HEK293 (cell line): Measurements from ENCODE around the gene TSKU.

Experiments
- CTCF ChIA-PET: fragments of 350-600 bp; formaldehyde crosslinking; extraction: SDS; loops from one replicate; lab custom pipeline; 2021; ENCODE audit warnings: antibody characterized with exemption; lab: Yijun Ruan, JAX
- POLR2A ChIA-PET: fragments of 300-600 bp; formaldehyde crosslinking; extraction: SDS; loops from one replicate; lab custom pipeline; 2020; ENCODE audit warnings: antibody characterized with exemption, inconsistent platforms; lab: Yijun Ruan, JAX
- H3K27ac ChIP-seq: fragments of 200-500 bp; sonication (Bioruptor generic); 2 replicates; pipeline ENCODE4 v1.5.1; 2014; ENCODE audit warnings: low read depth, low read length, control low read depth, inconsistent platforms; ENCODE audit errors: extremely low read depth
- H3K36me3 ChIP-seq, 2 experiments: fragments of 200-500 bp in 1 of 2; sonication (Bioruptor generic) in 1 of 2; 1 replicate in 1 of 2; 2 replicates in 1 of 2; pipeline ENCODE4 v1.5.1; 2014 to 2017; ENCODE audit warnings: inconsistent platforms in 2 of 2, low read length in 2 of 2; ENCODE audit not compliant: control insufficient read depth in 2 of 2, insufficient read depth in 1 of 2
- H3K4me1 ChIP-seq: fragments of 200-500 bp; sonication (Bioruptor generic); 2 replicates; pipeline ENCODE4 v1.5.1; 2014; ENCODE audit warnings: mild to moderate bottlenecking, low read length, inconsistent platforms; ENCODE audit not compliant: control insufficient read depth, insufficient read depth
- H3K4me3 ChIP-seq: 2 replicates; pipeline ENCODE4 v1.5.1; 2011; ENCODE audit warnings: low read depth, mild to moderate bottlenecking, control low read depth, low read length, moderate library complexity
- H3K9me3 ChIP-seq: fragments of 200-500 bp; sonication (Bioruptor generic); 2 replicates; pipeline ENCODE4 v1.5.1; 2014; ENCODE audit warnings: low read depth, low read length, inconsistent platforms; ENCODE audit not compliant: control insufficient read depth, insufficient read depth
- FEZF1 ChIP-seq: fragments of 450-650 bp; formaldehyde crosslinking; IDR thresholded peaks from 2 replicates; pipeline ENCODE4 v1.5.1; 2016; ENCODE audit warnings: missing biosample characterization, missing genetic modification characterization
- HOXC10 ChIP-seq: sonication (generic); formaldehyde crosslinking; IDR thresholded peaks from 2 replicates; pipeline ENCODE4 v1.8.1; 2023; ENCODE audit warnings: mild to moderate bottlenecking, missing genetic modification reagents
- OSR2 ChIP-seq: fragments of 450-650 bp; formaldehyde crosslinking; IDR thresholded peaks from 2 replicates; pipeline ENCODE4 v1.5.1; 2016; ENCODE audit warnings: missing biosample characterization, missing genetic modification characterization
- OVOL3 ChIP-seq: fragments of 450-650 bp; formaldehyde crosslinking; IDR thresholded peaks from 2 replicates; pipeline ENCODE4 v1.5.1; 2016; ENCODE audit warnings: missing biosample characterization, missing genetic modification characterization
- ZNF16 ChIP-seq: fragments of 450-650 bp; formaldehyde crosslinking; IDR thresholded peaks from 2 replicates; pipeline ENCODE4 v1.5.1; 2016; ENCODE audit warnings: low read depth, missing biosample characterization, missing genetic modification characterization
- ZNF2 ChIP-seq: fragments of 450-650 bp; formaldehyde crosslinking; IDR thresholded peaks from 2 replicates; pipeline ENCODE4 v1.5.1; 2016; ENCODE audit warnings: missing biosample characterization, missing genetic modification characterization
- ZNF221 ChIP-seq: fragments of 450-650 bp; formaldehyde crosslinking; IDR thresholded peaks from 2 replicates; pipeline ENCODE4 v1.5.1; 2017; ENCODE audit warnings: missing biosample characterization, missing genetic modification characterization, borderline replicate concordance
- ZNF311 ChIP-seq: fragments of 450-650 bp; formaldehyde crosslinking; IDR thresholded peaks from 2 replicates; pipeline ENCODE4 v1.5.1; 2017; ENCODE audit warnings: missing biosample characterization, missing genetic modification characterization, borderline replicate concordance
- ZNF391 ChIP-seq: fragments of 450-650 bp; formaldehyde crosslinking; IDR thresholded peaks from 2 replicates; pipeline ENCODE4 v1.5.1; 2016; ENCODE audit warnings: low read depth, missing biosample characterization, missing genetic modification characterization, borderline replicate concordance
- ZNF48 ChIP-seq: fragments of 450-650 bp; formaldehyde crosslinking; IDR thresholded peaks from 2 replicates; pipeline ENCODE4 v1.5.1; 2016; ENCODE audit warnings: missing biosample characterization, missing genetic modification characterization
- ZNF701 ChIP-seq: fragments of 450-650 bp; formaldehyde crosslinking; IDR thresholded peaks from 2 replicates; pipeline ENCODE4 v1.5.1; 2016; ENCODE audit warnings: missing biosample characterization, missing genetic modification characterization
- ZNF76 ChIP-seq: fragments of 450-650 bp; formaldehyde crosslinking; IDR thresholded peaks from 2 replicates; pipeline ENCODE4; 2016; ENCODE audit warnings: low read depth, missing biosample characterization, missing genetic modification characterization, borderline replicate concordance
- ZNF830 ChIP-seq: fragments of 450-650 bp; IDR thresholded peaks from 2 replicates; pipeline ENCODE4 v1.5.0; 2018; ENCODE audit warnings: missing biosample characterization, missing genetic modification characterization, low read depth, mild to moderate bottlenecking, moderate library complexity
- ZSCAN23 ChIP-seq: fragments of 450-650 bp; formaldehyde crosslinking; IDR thresholded peaks from 2 replicates; pipeline ENCODE4 v1.5.1; 2016; ENCODE audit warnings: missing biosample characterization, missing genetic modification characterization
- ZXDB ChIP-seq: fragments of 450-650 bp; formaldehyde crosslinking; IDR thresholded peaks from 2 replicates; pipeline ENCODE4 v1.5.1; 2016; ENCODE audit warnings: missing biosample characterization, missing genetic modification characterization
- TF ChIP-seq, protein P1 (sequence below): fragments of 450-650 bp; formaldehyde crosslinking; IDR thresholded peaks from 2 replicates; pipeline ENCODE4 v1.5.1; 2017; ENCODE audit warnings: missing biosample characterization, missing genetic modification characterization
- TF ChIP-seq, protein P2 (sequence below): fragments of 450-650 bp; formaldehyde crosslinking; IDR thresholded peaks from 2 replicates; pipeline ENCODE4 v1.5.1; 2017; ENCODE audit warnings: missing biosample characterization, mild to moderate bottlenecking, missing genetic modification characterization, moderate library complexity
- TF ChIP-seq, protein P3 (sequence below): fragments of 450-650 bp; formaldehyde crosslinking; conservative IDR thresholded peaks from 2 replicates; pipeline ENCODE4 v1.5.1; 2016; ENCODE audit warnings: low read depth, missing biosample characterization, missing genetic modification characterization
- TF ChIP-seq, protein P4 (sequence below): fragments of 450-650 bp; formaldehyde crosslinking; IDR thresholded peaks from 2 replicates; pipeline ENCODE4 v1.5.1; 2016; ENCODE audit warnings: missing biosample characterization, missing genetic modification characterization
- TF ChIP-seq, protein P5 (sequence below): fragments of 450-650 bp; formaldehyde crosslinking; IDR thresholded peaks from 2 replicates; pipeline ENCODE4 v1.5.1; 2016; ENCODE audit warnings: missing biosample characterization, missing genetic modification characterization

TSKU gene

DNA sequence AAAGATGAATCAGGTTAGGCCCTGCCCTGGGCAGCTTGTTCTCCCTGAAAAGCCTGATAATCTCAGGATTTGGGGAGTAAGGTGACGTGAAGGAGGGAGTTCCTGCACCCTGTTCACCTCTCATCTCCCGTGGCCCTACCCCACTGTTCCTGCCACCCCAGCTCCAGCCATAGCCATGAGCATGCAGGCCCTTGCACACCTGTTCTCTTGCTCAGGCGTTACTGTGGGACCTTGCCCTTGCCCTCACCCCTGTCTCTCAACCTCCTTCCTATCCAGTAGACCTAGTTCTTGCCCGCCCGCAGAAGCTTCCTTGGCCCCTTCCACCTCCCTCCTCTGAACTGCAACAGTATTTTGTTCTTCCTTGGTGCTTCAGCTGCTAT is 15.0 kb downstream of the TSKU start (continued):
- TF ChIP-seq, protein P1, sequence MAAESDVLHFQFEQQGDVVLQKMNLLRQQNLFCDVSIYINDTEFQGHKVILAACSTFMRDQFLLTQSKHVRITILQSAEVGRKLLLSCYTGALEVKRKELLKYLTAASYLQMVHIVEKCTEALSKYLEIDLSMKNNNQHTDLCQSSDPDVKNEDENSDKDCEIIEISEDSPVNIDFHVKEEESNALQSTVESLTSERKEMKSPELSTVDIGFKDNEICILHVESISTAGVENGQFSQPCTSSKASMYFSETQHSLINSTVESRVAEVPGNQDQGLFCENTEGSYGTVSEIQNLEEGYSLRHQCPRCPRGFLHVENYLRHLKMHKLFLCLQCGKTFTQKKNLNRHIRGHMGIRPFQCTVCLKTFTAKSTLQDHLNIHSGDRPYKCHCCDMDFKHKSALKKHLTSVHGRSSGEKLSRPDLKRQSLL (tag by site-specific recombination) = no peak
- TF ChIP-seq ZXDB (tag by site-specific recombination) (no peak), ZNF48 (tag by site-specific recombination) (no peak), ZNF2 (no peak), ZNF76 (tag by site-specific recombination) (no peak), ZSCAN23 (no peak)
- TF ChIP-seq, protein P2, sequence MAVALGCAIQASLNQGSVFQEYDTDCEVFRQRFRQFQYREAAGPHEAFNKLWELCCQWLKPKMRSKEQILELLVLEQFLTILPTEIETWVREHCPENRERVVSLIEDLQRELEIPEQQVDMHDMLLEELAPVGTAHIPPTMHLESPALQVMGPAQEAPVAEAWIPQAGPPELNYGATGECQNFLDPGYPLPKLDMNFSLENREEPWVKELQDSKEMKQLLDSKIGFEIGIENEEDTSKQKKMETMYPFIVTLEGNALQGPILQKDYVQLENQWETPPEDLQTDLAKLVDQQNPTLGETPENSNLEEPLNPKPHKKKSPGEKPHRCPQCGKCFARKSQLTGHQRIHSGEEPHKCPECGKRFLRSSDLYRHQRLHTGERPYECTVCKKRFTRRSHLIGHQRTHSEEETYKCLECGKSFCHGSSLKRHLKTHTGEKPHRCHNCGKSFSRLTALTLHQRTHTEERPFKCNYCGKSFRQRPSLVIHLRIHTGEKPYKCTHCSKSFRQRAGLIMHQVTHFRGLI = no peak
- TF ChIP-seq, protein P3, sequence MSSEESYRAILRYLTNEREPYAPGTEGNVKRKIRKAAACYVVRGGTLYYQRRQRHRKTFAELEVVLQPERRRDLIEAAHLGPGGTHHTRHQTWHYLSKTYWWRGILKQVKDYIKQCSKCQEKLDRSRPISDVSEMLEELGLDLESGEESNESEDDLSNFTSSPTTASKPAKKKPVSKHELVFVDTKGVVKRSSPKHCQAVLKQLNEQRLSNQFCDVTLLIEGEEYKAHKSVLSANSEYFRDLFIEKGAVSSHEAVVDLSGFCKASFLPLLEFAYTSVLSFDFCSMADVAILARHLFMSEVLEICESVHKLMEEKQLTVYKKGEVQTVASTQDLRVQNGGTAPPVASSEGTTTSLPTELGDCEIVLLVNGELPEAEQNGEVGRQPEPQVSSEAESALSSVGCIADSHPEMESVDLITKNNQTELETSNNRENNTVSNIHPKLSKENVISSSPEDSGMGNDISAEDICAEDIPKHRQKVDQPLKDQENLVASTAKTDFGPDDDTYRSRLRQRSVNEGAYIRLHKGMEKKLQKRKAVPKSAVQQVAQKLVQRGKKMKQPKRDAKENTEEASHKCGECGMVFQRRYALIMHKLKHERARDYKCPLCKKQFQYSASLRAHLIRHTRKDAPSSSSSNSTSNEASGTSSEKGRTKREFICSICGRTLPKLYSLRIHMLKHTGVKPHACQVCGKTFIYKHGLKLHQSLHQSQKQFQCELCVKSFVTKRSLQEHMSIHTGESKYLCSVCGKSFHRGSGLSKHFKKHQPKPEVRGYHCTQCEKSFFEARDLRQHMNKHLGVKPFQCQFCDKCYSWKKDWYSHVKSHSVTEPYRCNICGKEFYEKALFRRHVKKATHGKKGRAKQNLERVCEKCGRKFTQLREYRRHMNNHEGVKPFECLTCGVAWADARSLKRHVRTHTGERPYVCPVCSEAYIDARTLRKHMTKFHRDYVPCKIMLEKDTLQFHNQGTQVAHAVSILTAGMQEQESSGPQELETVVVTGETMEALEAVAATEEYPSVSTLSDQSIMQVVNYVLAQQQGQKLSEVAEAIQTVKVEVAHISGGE (tag by site-specific recombination) = no peak

DNA sequence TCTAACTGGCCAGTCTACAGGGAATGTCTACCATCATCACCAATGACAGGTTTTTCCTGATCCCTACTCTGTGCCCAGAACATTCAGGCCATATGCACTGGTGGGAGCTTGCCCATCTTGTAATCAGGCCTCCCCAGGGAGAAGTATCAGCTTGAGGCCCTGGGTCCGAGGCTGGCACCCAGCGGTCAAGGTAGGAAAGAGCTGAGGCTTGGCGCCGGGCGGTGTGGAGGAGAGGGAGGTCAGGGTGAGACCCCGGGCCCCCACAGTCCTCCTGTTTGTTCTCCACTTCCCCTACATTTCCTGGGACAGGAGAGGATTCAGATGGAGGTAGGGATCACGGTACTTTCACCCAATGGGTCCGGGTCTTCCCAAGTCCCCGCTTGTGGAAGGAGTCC is 15.5 kb downstream of the TSKU start:
- H3K27ac ChIP-seq = no peak overlapping the region
- CTCF ChIA-PET = interaction anchor here (0.5 to 7.1 kb wide), 13 partner anchors 10 to 621 kb away, joined by 3 to 99 read pairs (median 4); no protein-coding TSS in a partner anchor
- H3K9me3 ChIP-seq = no peaks in the 10 kb centered on the region
- H3K4me1 ChIP-seq = 0 out of 2 replicates have a peak, but pooled peaks cover 5% of the 10 kb centered on the region
- no peak overlapping the region for H3K4me3 ChIP-seq
- POLR2A ChIA-PET = interaction anchor here (0.6 kb wide), 1 partner anchor 85 kb away, joined by 3 read pairs; no protein-coding TSS in a partner anchor
- TF ChIP-seq, protein P4, sequence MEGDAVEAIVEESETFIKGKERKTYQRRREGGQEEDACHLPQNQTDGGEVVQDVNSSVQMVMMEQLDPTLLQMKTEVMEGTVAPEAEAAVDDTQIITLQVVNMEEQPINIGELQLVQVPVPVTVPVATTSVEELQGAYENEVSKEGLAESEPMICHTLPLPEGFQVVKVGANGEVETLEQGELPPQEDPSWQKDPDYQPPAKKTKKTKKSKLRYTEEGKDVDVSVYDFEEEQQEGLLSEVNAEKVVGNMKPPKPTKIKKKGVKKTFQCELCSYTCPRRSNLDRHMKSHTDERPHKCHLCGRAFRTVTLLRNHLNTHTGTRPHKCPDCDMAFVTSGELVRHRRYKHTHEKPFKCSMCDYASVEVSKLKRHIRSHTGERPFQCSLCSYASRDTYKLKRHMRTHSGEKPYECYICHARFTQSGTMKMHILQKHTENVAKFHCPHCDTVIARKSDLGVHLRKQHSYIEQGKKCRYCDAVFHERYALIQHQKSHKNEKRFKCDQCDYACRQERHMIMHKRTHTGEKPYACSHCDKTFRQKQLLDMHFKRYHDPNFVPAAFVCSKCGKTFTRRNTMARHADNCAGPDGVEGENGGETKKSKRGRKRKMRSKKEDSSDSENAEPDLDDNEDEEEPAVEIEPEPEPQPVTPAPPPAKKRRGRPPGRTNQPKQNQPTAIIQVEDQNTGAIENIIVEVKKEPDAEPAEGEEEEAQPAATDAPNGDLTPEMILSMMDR (tag by site-specific recombination) = no peak
- TF ChIP-seq ZNF391 (tag by site-specific recombination) = no peak
- TF ChIP-seq FEZF1 (tag by site-specific recombination) = no peak
- TF ChIP-seq OVOL3 (tag by site-specific recombination) = no peak
- no peak for TF ChIP-seq ZNF48 (tag by site-specific recombination)
- no peak for TF ChIP-seq HOXC10
- TF ChIP-seq ZNF701 (tag by site-specific recombination) = no peak
- TF ChIP-seq, protein P5, sequence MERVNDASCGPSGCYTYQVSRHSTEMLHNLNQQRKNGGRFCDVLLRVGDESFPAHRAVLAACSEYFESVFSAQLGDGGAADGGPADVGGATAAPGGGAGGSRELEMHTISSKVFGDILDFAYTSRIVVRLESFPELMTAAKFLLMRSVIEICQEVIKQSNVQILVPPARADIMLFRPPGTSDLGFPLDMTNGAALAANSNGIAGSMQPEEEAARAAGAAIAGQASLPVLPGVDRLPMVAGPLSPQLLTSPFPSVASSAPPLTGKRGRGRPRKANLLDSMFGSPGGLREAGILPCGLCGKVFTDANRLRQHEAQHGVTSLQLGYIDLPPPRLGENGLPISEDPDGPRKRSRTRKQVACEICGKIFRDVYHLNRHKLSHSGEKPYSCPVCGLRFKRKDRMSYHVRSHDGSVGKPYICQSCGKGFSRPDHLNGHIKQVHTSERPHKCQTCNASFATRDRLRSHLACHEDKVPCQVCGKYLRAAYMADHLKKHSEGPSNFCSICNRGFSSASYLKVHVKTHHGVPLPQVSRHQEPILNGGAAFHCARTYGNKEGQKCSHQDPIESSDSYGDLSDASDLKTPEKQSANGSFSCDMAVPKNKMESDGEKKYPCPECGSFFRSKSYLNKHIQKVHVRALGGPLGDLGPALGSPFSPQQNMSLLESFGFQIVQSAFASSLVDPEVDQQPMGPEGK = no peak
- TF ChIP-seq ZNF830 (tag by site-specific recombination) = no peak
- TF ChIP-seq OSR2 (tag by site-specific recombination) = no peak
- no peak for TF ChIP-seq ZNF311 (tag by site-specific recombination)
- no peak for TF ChIP-seq ZNF221 (tag by site-specific recombination)
- TF ChIP-seq ZNF16 (tag by site-specific recombination) = no peak
- peaks cover 0 to 16% of the 10 kb centered on the region in 2 experiments; a peak in 1 of 3 replicates for H3K36me3 ChIP-seq
